ENCODE results near the gene ARL15.

DNA sequence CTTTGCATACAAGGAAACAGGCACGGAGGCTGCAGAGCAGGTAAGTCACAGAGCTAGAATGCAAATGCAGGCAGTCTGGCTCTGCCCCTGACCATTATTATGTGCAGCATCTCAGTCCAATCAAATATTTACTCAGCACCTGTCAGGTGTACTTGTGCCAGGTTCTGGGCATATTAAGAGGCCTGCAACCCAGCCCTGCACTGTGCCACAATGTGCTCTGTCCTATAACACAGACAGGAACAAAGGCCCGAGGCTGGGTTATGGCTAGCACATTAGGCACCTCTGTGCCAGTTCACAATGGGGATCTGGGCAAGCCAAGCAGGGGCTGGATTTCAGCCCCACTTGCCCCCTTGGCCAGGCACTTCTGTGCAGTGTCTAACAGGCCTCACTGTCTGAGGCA is 14.0 kb downstream of the ARL15 start:
- TF ChIP-seq, protein P1, sequence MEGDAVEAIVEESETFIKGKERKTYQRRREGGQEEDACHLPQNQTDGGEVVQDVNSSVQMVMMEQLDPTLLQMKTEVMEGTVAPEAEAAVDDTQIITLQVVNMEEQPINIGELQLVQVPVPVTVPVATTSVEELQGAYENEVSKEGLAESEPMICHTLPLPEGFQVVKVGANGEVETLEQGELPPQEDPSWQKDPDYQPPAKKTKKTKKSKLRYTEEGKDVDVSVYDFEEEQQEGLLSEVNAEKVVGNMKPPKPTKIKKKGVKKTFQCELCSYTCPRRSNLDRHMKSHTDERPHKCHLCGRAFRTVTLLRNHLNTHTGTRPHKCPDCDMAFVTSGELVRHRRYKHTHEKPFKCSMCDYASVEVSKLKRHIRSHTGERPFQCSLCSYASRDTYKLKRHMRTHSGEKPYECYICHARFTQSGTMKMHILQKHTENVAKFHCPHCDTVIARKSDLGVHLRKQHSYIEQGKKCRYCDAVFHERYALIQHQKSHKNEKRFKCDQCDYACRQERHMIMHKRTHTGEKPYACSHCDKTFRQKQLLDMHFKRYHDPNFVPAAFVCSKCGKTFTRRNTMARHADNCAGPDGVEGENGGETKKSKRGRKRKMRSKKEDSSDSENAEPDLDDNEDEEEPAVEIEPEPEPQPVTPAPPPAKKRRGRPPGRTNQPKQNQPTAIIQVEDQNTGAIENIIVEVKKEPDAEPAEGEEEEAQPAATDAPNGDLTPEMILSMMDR (IDR thresholded peaks at IDR 0.05): no peak
- no peak for TF ChIP-seq POLR2AphosphoS5 (IDR thresholded peaks at IDR 0.05)

Measured in sigmoid colon (tissue), 4 donors.